ENCODE measurements around the gene ADNP. TPM values are rescaled to one million over a fixed set of nuclear protein-coding genes. Genes with fewer than 3 reads are reported as not detected.

Gene ADNP
- total and polyA plus RNA-seq, 2 of the 13 experiments (the other 11 are each of a cell fraction or from before 2014, with no cell fraction given), result 21.0 to 21.5 TPM

- TF ChIP-seq, protein P1, sequence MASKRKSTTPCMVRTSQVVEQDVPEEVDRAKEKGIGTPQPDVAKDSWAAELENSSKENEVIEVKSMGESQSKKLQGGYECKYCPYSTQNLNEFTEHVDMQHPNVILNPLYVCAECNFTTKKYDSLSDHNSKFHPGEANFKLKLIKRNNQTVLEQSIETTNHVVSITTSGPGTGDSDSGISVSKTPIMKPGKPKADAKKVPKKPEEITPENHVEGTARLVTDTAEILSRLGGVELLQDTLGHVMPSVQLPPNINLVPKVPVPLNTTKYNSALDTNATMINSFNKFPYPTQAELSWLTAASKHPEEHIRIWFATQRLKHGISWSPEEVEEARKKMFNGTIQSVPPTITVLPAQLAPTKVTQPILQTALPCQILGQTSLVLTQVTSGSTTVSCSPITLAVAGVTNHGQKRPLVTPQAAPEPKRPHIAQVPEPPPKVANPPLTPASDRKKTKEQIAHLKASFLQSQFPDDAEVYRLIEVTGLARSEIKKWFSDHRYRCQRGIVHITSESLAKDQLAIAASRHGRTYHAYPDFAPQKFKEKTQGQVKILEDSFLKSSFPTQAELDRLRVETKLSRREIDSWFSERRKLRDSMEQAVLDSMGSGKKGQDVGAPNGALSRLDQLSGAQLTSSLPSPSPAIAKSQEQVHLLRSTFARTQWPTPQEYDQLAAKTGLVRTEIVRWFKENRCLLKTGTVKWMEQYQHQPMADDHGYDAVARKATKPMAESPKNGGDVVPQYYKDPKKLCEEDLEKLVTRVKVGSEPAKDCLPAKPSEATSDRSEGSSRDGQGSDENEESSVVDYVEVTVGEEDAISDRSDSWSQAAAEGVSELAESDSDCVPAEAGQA (IDR thresholded peaks at IDR 0.05; ENCODE audit: low read depth), result peak; percentile 94
- TF ChIP-seq, protein P1 (CRISPR knock-in tag; IDR thresholded peaks at IDR 0.05; ENCODE audit: borderline replicate concordance), result no peak
- TF ChIP-seq ZNF205 (CRISPR knock-in tag; IDR thresholded peaks at IDR 0.05), result peak; percentile 74; the same call in 1 of the 2 replicates
- no peak for TF ChIP-seq SCMH1 (CRISPR knock-in tag; IDR thresholded peaks at IDR 0.05; ENCODE audit: borderline replicate concordance)
- peak; percentile 69; the same call in 1 of the 2 replicates for TF ChIP-seq ZNF281 (CRISPR knock-in tag; IDR thresholded peaks at IDR 0.05; ENCODE audit: borderline replicate concordance)
- TF ChIP-seq GZF1 (CRISPR knock-in tag; IDR thresholded peaks at IDR 0.05), result peak; percentile 82; the same call in 1 of the 2 replicates
- TF ChIP-seq ZNF713 (CRISPR knock-in tag; IDR thresholded peaks at IDR 0.05), result no peak; the same call in 1 of the 2 replicates
- peak; percentile 79; the same call in 1 of the 2 replicates for TF ChIP-seq AFF4 (CRISPR knock-in tag; IDR thresholded peaks at IDR 0.05)
- TF ChIP-seq CREM (IDR thresholded peaks at IDR 0.05), result peak; percentile 98; the same call in 1 of the 2 replicates
- TF ChIP-seq CREM (CRISPR knock-in tag; IDR thresholded peaks at IDR 0.05), result peak; percentile 35; the same call in 1 of the 2 replicates
- no peak for TF ChIP-seq ZNF503 (CRISPR knock-in tag; IDR thresholded peaks at IDR 0.05)
- TF ChIP-seq MTA1 (CRISPR knock-in tag; IDR thresholded peaks at IDR 0.05; ENCODE audit: borderline replicate concordance), result peak; percentile 50; the same call in 1 of the 2 replicates
- TF ChIP-seq ETV5 (CRISPR knock-in tag; IDR thresholded peaks at IDR 0.05; ENCODE audit: borderline replicate concordance), result peak; percentile 74
Measured at GRCh38 chr20:50957798-50958614, 26.8 kb upstream of the ADNP start, which contains the start of gene DPM1 (continued).

Data from HepG2 (cell line).